Measurements from ENCODE around the gene EFCAB6.

Gene EFCAB6

GRCh38 chr22:43754176-43754575, 57.9 kb downstream of the EFCAB6 start:
- no peak for TF ChIP-seq CTCF (IDR thresholded peaks at IDR 0.05)
- TF ChIP-seq ZFX (IDR thresholded peaks at IDR 0.05; ENCODE audit: borderline replicate concordance) = no peak
- H3K27ac ChIP-seq = no peak overlapping the region

- H3K27ac ChIP-seq = no peak overlapping the region
- TF ChIP-seq CTCF (IDR thresholded peaks at IDR 0.05) (no peak), ZFX (IDR thresholded peaks at IDR 0.05; ENCODE audit: borderline replicate concordance) (no peak)
These were observed 58.4 kb downstream of the EFCAB6 start for GRCh38 chr22:43753688-43754087.

- no peak overlapping the region for H3K27ac ChIP-seq
- TF ChIP-seq CTCF (IDR thresholded peaks at IDR 0.05) = no peak
- no peak for TF ChIP-seq ZFX (IDR thresholded peaks at IDR 0.05; ENCODE audit: borderline replicate concordance)
These were observed 61.4 kb downstream of the EFCAB6 start for GRCh38 chr22:43750751-43751150.

GRCh38 chr22:43749473-43749872, 62.6 kb downstream of the EFCAB6 start:
- TF ChIP-seq ZFX (IDR thresholded peaks at IDR 0.05; ENCODE audit: borderline replicate concordance) (no peak), CTCF (IDR thresholded peaks at IDR 0.05) (no peak)
- H3K27ac ChIP-seq = no peak overlapping the region

GRCh38 chr22:43747877-43748276, 64.2 kb downstream of the EFCAB6 start:
- TF ChIP-seq CTCF (IDR thresholded peaks at IDR 0.05) (no peak), ZFX (IDR thresholded peaks at IDR 0.05; ENCODE audit: borderline replicate concordance) (no peak)
- H3K27ac ChIP-seq = no peak overlapping the region

- TF ChIP-seq CTCF (IDR thresholded peaks at IDR 0.05) (no peak), ZFX (IDR thresholded peaks at IDR 0.05; ENCODE audit: borderline replicate concordance) (no peak)
- no peak overlapping the region for H3K27ac ChIP-seq
These were observed 65.0 kb downstream of the EFCAB6 start for GRCh38 chr22:43747058-43747457.

GRCh38 chr22:43745783-43746356, 66.2 kb downstream of the EFCAB6 start:
- no peak for TF ChIP-seq ZFX (IDR thresholded peaks at IDR 0.05; ENCODE audit: borderline replicate concordance)
- TF ChIP-seq CTCF (IDR thresholded peaks at IDR 0.05) = no peak
- no peak overlapping the region for H3K27ac ChIP-seq
